A549 (cell line): ENCODE data around the gene TRPM2. TPM values are rescaled to one million over a fixed set of nuclear protein-coding genes. Genes with fewer than 3 reads are reported as not detected.

ENCODE experiments used
- ATAC-seq, 2 experiments: fragments of 200-7000 bp in 1 of 2; fragments of >200 bp in 1 of 2; cut with Nextera tagmentation in 1 of 2; cut with Tn5 transposase in 1 of 2; 3 replicates each; pipeline versions ENCODE4 v1.8.0 to v1.9.1; 2018 to 2020; ENCODE audit warnings: mild to moderate bottlenecking in 1 of 2, moderate library complexity in 1 of 2
- CTCF ChIA-PET: fragments of 300-600 bp; sonication (Branson Sonifier 250); formaldehyde crosslinking; extraction: SDS; loops from one replicate; lab custom pipeline; 2021; ENCODE audit warnings: antibody characterized with exemption, inconsistent platforms; lab: Yijun Ruan, JAX
- POLR2A ChIA-PET: fragments of 350-600 bp; formaldehyde crosslinking; extraction: SDS; loops from one replicate; lab custom pipeline; 2021; ENCODE audit warnings: antibody characterized with exemption, inconsistent platforms; lab: Yijun Ruan, JAX
- DNase-seq, 2 experiments: peaks; one replicate each; pipeline versions ENCODE4 v3.0.0 to v3.0.0-alpha.2; 2011 to 2016; ENCODE audit warnings: low read depth in 1 of 2, low spot score in 1 of 2
- FAIRE-seq: peaks from 2 replicates; lab custom pipeline; 2011; peaks lifted over from hg19 to GRCh38; lab: Jason Lieb, UNC
- H3K27ac ChIP-seq, 2 experiments: fragments of >200 bp; sonication (Bioruptor Twin); formaldehyde crosslinking; 3 replicates each; pipeline ENCODE4 v1.5.1; 2016 to 2017
- H3K4me1 ChIP-seq: fragments of >200 bp; sonication (Bioruptor Twin); formaldehyde crosslinking; 3 replicates; pipeline ENCODE4 v1.6.1; 2016
- H3K4me2 ChIP-seq: fragments of >200 bp; sonication (Bioruptor Twin); formaldehyde crosslinking; 3 replicates; pipeline ENCODE4 v1.6.1; 2016
- H3K4me3 ChIP-seq: fragments of >200 bp; sonication (Bioruptor Twin); formaldehyde crosslinking; 3 replicates; pipeline ENCODE4 v1.5.1; 2016
- H3K9me3 ChIP-seq: fragments of >200 bp; sonication (Bioruptor Twin); formaldehyde crosslinking; 3 replicates; pipeline ENCODE4 v1.6.1; 2016
- CBX8 ChIP-seq: fragments of 200-600 bp; sonication (generic); IDR thresholded peaks from 2 replicates; pipeline ENCODE4 v1.6.1; 2016
- CHD2 ChIP-seq: fragments of 150-350 bp; IDR thresholded peaks from 2 replicates; pipeline ENCODE4 v1.6.1; 2014; ENCODE audit warnings: low read length; ENCODE audit not compliant: partially characterized antibody
- EHF ChIP-seq: fragments of 250-450 bp; sonication (Bioruptor Pico); IDR thresholded peaks from 2 replicates; pipeline ENCODE4 v1.5.0; 2020; ENCODE audit warnings: mild to moderate bottlenecking
- EHMT2 ChIP-seq: fragments of 200-600 bp; sonication (generic); IDR thresholded peaks from 2 replicates; pipeline ENCODE4 v1.6.1; 2016; ENCODE audit warnings: antibody characterized with exemption, low read depth, mild to moderate bottlenecking, moderate library complexity
- EP300 ChIP-seq, 2 experiments: fragments of >200 bp; sonication (Bioruptor Twin); formaldehyde crosslinking; IDR thresholded peaks; 2 replicates in 1 of 2; 3 replicates in 1 of 2; pipeline ENCODE4 v1.6.1; 2016 to 2017
- HEYL ChIP-seq: fragments of 250-450 bp; sonication (Bioruptor Pico); IDR thresholded peaks from 2 replicates; pipeline ENCODE4 v1.8.0; 2021; ENCODE audit warnings: mild to moderate bottlenecking, moderate library complexity
- HOXB13 ChIP-seq: fragments of 250-450 bp; sonication (Bioruptor Pico); IDR thresholded peaks from 2 replicates; pipeline ENCODE4 v1.5.0; 2020; ENCODE audit warnings: low read depth, mild to moderate bottlenecking, moderate library complexity
- HOXB5 ChIP-seq: fragments of 250-450 bp; sonication (Bioruptor Pico); IDR thresholded peaks from 2 replicates; pipeline ENCODE4 v1.5.0; 2020; ENCODE audit warnings: mild to moderate bottlenecking, moderate library complexity
- JUN ChIP-seq, 2 experiments: fragments of >200 bp; sonication (Bioruptor Twin); formaldehyde crosslinking; IDR thresholded peaks; 2 replicates in 1 of 2; 3 replicates in 1 of 2; pipeline ENCODE4 v1.6.1; 2016 to 2017
- KDM1A ChIP-seq: fragments of 200-600 bp; sonication (generic); IDR thresholded peaks from 2 replicates; pipeline ENCODE4 v1.6.1; 2016; ENCODE audit warnings: low read depth, mild to moderate bottlenecking
- MAFK ChIP-seq: fragments of 450-650 bp; IDR thresholded peaks from 2 replicates; pipeline ENCODE4 v1.6.1; 2014; ENCODE audit not compliant: partially characterized antibody
- NR3C1 ChIP-seq: fragments of >200 bp; sonication (Bioruptor Twin); formaldehyde crosslinking; IDR thresholded peaks from 3 replicates; pipeline ENCODE4 v1.6.1; 2017
- PHF8 ChIP-seq: fragments of 200-600 bp; sonication (generic); IDR thresholded peaks from 2 replicates; pipeline ENCODE4 v1.6.1; 2016; ENCODE audit warnings: low read depth, mild to moderate bottlenecking, antibody characterized with exemption, moderate library complexity, borderline replicate concordance
- RFX5 ChIP-seq: fragments of 450-650 bp; IDR thresholded peaks from 2 replicates; pipeline ENCODE4 v1.7.1; 2014; ENCODE audit warnings: antibody characterized with exemption, mild to moderate bottlenecking, moderate library complexity
- RNF2 ChIP-seq: fragments of 200-600 bp; sonication (generic); IDR thresholded peaks from 2 replicates; pipeline ENCODE4 v1.6.1; 2016; ENCODE audit warnings: low read depth, mild to moderate bottlenecking, antibody characterized with exemption, moderate library complexity, borderline replicate concordance
- SREBF2 ChIP-seq: fragments of 450-650 bp; IDR thresholded peaks from 2 replicates; pipeline ENCODE4 v1.6.1; 2014; ENCODE audit warnings: mild to moderate bottlenecking, moderate library complexity
- TP53 ChIP-seq: fragments of 250-450 bp; sonication (Bioruptor Pico); IDR thresholded peaks from 2 replicates; pipeline ENCODE4 v1.5.0; 2021; ENCODE audit warnings: mild to moderate bottlenecking, moderate library complexity
- ZFP36 ChIP-seq: fragments of 450-650 bp; IDR thresholded peaks from 2 replicates; pipeline ENCODE4 v1.6.1; 2014; ENCODE audit warnings: borderline replicate concordance; ENCODE audit not compliant: partially characterized antibody
- ZNF302 ChIP-seq: fragments of 250-450 bp; sonication (Bioruptor Pico); IDR thresholded peaks from 2 replicates; pipeline ENCODE4 v1.9.0; 2021; ENCODE audit warnings: inconsistent platforms, mild to moderate bottlenecking, moderate library complexity
- ZSCAN20 ChIP-seq: fragments of 250-450 bp; sonication (Bioruptor Pico); IDR thresholded peaks from 2 replicates; pipeline ENCODE4 v1.8.0; 2022; ENCODE audit warnings: mild to moderate bottlenecking, moderate library complexity
- WGBS: methylation state at CpG from one replicate; pipeline ENCODE4 v1.1.6; 2017; ENCODE audit errors: missing lambda C conversion rate; 5-methylcytosine and 5-hydroxymethylcytosine counted together
- polyA plus RNA-seq, 4 experiments: library from polyadenylated mRNA; depleted of rRNA in 3 of 4; stranded (reverse); fragments of >200 nt; fragmentation: RNase III in 1 of 4; extraction: RNeasy Plus Mini Kit Qiagen cat#74134 plus additional on column Dnase treatment in 1 of 4; gene quantifications; 2 replicates in 3 of 4; 3 replicates in 1 of 4; pipeline ENCODE4 v1.2.3, GENCODE V29; 2011 to 2017
- TF ChIP-seq, protein P1 (sequence below): fragments of 200-600 bp; sonication (generic); IDR thresholded peaks from 2 replicates; pipeline ENCODE4 v1.6.1; 2016; ENCODE audit warnings: antibody characterized with exemption, mild to moderate bottlenecking, moderate library complexity
- TF ChIP-seq, protein P2 (sequence below): fragments of >200 bp; sonication (Bioruptor Twin); formaldehyde crosslinking; IDR thresholded peaks from 3 replicates; pipeline ENCODE4 v1.5.1; 2016
- TF ChIP-seq, protein P3 (sequence below): fragments of >200 bp; sonication (Bioruptor Twin); formaldehyde crosslinking; IDR thresholded peaks from 2 replicates; pipeline ENCODE4 v1.6.1; 2016
- TF ChIP-seq, protein P4 (sequence below): fragments of 250-450 bp; sonication (Bioruptor Pico); IDR thresholded peaks from 2 replicates; pipeline ENCODE4 v1.5.0; 2020; ENCODE audit warnings: low read depth, mild to moderate bottlenecking, moderate library complexity
- TF ChIP-seq, protein P5 (sequence below): IDR thresholded peaks from 2 replicates; pipeline ENCODE4 v1.6.1; 2012; ENCODE audit warnings: low read depth, borderline replicate concordance

TRPM2 gene
- polyA plus RNA-seq, 2 of the 4 experiments (the other 2 are of a cell fraction), result 3.2 to 5.5 TPM

DNA sequence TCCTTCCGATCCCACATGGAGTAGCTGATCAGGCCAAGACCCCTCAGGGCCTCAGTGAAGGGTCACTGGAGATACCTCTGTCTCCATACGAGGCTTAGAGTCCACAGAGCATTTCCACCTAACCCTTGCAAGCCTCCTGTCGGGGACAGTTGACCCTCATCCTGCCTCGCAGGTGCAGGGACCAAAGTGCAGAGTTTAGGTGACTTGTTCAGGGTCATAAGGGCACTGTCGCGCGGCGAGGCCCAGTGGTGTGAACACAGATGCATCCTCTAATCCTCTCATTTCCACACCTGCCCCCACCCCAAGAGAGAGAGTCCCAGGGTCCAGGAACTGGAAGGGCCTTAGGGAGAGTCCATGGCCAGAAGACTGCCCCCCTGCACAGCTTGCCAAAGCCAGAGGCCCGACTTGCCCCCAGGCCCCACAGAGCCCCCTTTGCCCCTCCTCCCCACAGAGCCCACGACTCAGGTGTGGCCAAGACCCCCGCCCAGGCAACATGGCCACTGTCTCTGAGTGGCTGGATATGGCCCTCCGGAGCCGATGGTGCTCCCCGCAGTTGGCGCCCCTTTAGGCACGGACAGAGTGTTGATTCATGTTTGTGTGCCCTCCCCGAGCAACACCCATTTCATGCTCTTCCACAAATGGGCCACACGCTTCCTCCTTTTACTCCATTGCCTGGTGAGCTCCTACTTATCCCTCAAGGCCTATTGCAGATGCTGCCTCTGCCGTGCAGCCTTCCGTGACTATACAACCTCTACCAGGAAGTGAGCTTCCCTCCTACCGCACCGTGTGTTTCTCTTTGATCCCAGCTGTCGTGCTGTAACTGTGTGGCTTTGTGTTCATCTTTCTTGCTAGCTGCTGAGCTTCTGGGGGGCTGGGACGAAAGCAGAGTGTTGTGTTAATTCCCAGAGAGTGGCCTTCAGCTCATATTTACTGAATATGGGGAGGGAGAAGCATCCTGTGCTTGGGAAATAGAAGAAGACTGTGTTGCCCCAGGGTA is 1.7 kb downstream of the TRPM2 start:
- WGBS, result 63% methylated on average over 16 of the region's 24 CpGs
- H3K4me3 ChIP-seq, result no peak overlapping the region
- ATAC-seq (no peak), DNase-seq (no peak), FAIRE-seq (no peak)
- no peaks in the 10 kb centered on the region for H3K4me1 ChIP-seq
- TF ChIP-seq RNF2 (no peak), ZFP36 (no peak), JUN (IDR thresholded peaks at IDR 0.05) (no peak), CBX8 (no peak), ZNF302 (no peak), RFX5 (no peak), HOXB5 (CRISPR knock-in tag) (no peak)
- H3K9me3 ChIP-seq, result no peaks in the 10 kb centered on the region
- no peak overlapping the region for H3K4me2 ChIP-seq
- POLR2A ChIA-PET, result no interaction called here
- CTCF ChIA-PET, result no interaction called here
- H3K27ac ChIP-seq, result no peak overlapping the region

DNA sequence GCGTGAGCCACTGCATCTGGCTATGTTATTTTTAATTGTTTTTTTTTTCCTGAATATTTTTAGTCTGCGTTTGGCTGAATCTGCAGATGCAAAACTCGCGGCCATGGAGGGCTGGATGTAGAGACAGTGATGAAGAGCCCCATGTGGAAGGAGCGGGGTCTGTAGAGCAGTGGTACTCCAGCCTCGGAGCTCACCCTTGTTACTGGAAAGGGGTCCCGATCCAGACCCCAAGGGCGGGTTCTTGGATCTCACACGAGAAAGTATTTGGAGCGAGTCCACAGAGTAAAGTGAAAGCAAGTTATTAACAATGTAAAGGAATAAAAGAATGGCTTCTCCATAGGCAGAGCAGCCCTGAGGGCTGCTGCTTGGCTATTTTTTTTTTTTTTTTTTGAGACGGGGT is 2.7 kb downstream of the TRPM2 start:
- 52% methylated on average over 11 of the region's 11 CpGs for WGBS
- Histone ChIP-seq H3K27ac (no peak overlapping the region), H3K9me3 (no peaks in the 10 kb centered on the region), H3K4me1 (no peaks in the 10 kb centered on the region), H3K4me2 (no peak overlapping the region), H3K4me3 (no peak overlapping the region)
- ATAC-seq, result no peak
- ChIA-PET POLR2A (no interaction called here), CTCF (no interaction called here)
- FAIRE-seq, result no peak
- TF ChIP-seq EHMT2 (no peak), CHD2 (no peak), HOXB5 (CRISPR knock-in tag) (no peak)
- TF ChIP-seq, protein P1, sequence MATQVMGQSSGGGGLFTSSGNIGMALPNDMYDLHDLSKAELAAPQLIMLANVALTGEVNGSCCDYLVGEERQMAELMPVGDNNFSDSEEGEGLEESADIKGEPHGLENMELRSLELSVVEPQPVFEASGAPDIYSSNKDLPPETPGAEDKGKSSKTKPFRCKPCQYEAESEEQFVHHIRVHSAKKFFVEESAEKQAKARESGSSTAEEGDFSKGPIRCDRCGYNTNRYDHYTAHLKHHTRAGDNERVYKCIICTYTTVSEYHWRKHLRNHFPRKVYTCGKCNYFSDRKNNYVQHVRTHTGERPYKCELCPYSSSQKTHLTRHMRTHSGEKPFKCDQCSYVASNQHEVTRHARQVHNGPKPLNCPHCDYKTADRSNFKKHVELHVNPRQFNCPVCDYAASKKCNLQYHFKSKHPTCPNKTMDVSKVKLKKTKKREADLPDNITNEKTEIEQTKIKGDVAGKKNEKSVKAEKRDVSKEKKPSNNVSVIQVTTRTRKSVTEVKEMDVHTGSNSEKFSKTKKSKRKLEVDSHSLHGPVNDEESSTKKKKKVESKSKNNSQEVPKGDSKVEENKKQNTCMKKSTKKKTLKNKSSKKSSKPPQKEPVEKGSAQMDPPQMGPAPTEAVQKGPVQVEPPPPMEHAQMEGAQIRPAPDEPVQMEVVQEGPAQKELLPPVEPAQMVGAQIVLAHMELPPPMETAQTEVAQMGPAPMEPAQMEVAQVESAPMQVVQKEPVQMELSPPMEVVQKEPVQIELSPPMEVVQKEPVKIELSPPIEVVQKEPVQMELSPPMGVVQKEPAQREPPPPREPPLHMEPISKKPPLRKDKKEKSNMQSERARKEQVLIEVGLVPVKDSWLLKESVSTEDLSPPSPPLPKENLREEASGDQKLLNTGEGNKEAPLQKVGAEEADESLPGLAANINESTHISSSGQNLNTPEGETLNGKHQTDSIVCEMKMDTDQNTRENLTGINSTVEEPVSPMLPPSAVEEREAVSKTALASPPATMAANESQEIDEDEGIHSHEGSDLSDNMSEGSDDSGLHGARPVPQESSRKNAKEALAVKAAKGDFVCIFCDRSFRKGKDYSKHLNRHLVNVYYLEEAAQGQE, result no peak
- no peak for DNase-seq

DNA sequence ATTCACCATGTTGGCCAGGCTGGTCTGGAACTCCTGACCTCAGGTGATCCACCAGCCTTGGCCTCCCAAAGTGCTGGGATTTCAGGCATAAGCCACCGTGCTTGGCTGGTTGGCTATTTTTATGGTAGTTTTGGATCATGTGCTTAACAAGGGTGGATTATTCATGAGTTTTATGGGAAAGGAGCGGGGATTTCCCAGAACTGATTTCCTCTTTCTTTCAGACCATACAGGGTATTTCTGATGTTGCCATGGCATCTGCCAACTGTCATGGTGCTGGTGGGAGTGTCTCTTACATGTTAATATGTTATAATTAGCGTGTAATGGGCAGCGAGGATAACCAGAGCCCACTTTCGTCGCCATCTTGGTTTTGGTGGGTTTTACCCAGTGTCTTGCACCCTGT is 3.2 kb downstream of the TRPM2 start:
- no peak overlapping the region for H3K4me3 ChIP-seq
- no peak for DNase-seq
- no peaks in the 10 kb centered on the region for H3K9me3 ChIP-seq
- H3K4me2 ChIP-seq, result no peak overlapping the region
- ATAC-seq, result no peak
- ChIA-PET POLR2A (no interaction called here), CTCF (no interaction called here)
- no peak for FAIRE-seq
- H3K4me1 ChIP-seq, result no peaks in the 10 kb centered on the region
- H3K27ac ChIP-seq, result no peak overlapping the region
- WGBS, result 59% methylated on average over 6 of the region's 6 CpGs
- TF ChIP-seq MAFK, result no peak
- TF ChIP-seq HOXB13 (CRISPR knock-in tag), result no peak
- TF ChIP-seq KDM1A, result no peak
- TF ChIP-seq HOXB5 (CRISPR knock-in tag), result no peak
- no peak for TF ChIP-seq JUN (IDR thresholded peaks at IDR 0.05)
- TF ChIP-seq, protein P2, sequence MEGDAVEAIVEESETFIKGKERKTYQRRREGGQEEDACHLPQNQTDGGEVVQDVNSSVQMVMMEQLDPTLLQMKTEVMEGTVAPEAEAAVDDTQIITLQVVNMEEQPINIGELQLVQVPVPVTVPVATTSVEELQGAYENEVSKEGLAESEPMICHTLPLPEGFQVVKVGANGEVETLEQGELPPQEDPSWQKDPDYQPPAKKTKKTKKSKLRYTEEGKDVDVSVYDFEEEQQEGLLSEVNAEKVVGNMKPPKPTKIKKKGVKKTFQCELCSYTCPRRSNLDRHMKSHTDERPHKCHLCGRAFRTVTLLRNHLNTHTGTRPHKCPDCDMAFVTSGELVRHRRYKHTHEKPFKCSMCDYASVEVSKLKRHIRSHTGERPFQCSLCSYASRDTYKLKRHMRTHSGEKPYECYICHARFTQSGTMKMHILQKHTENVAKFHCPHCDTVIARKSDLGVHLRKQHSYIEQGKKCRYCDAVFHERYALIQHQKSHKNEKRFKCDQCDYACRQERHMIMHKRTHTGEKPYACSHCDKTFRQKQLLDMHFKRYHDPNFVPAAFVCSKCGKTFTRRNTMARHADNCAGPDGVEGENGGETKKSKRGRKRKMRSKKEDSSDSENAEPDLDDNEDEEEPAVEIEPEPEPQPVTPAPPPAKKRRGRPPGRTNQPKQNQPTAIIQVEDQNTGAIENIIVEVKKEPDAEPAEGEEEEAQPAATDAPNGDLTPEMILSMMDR, result no peak
- no peak for TF ChIP-seq PHF8
- TF ChIP-seq RFX5, result no peak
- TF ChIP-seq, protein P3, sequence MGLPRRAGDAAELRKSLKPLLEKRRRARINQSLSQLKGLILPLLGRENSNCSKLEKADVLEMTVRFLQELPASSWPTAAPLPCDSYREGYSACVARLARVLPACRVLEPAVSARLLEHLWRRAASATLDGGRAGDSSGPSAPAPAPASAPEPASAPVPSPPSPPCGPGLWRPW, result no peak
- TF ChIP-seq ZFP36, result no peak
- TF ChIP-seq, protein P4, sequence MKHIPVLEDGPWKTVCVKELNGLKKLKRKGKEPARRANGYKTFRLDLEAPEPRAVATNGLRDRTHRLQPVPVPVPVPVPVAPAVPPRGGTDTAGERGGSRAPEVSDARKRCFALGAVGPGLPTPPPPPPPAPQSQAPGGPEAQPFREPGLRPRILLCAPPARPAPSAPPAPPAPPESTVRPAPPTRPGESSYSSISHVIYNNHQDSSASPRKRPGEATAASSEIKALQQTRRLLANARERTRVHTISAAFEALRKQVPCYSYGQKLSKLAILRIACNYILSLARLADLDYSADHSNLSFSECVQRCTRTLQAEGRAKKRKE, result no peak
- no peak for TF ChIP-seq NR3C1
- TF ChIP-seq, protein P5, sequence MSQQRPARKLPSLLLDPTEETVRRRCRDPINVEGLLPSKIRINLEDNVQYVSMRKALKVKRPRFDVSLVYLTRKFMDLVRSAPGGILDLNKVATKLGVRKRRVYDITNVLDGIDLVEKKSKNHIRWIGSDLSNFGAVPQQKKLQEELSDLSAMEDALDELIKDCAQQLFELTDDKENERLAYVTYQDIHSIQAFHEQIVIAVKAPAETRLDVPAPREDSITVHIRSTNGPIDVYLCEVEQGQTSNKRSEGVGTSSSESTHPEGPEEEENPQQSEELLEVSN, result no peak
- TF ChIP-seq SREBF2, result no peak
- no peak for TF ChIP-seq ZSCAN20 (CRISPR knock-in tag)
- TF ChIP-seq EHF (CRISPR knock-in tag), result no peak
- no peak for TF ChIP-seq HEYL (CRISPR knock-in tag)
- no peak for TF ChIP-seq TP53
- TF ChIP-seq EP300 (IDR thresholded peaks at IDR 0.05), result no peak
- no peak for TF ChIP-seq EHMT2
- TF ChIP-seq, all 56 proteins: peak for 0
